Measurements from ENCODE around the gene HUNK. TPM values are rescaled to one million over a fixed set of nuclear protein-coding genes. Genes with fewer than 3 reads are reported as not detected.

HUNK gene
- total and polyA plus RNA-seq, 2 of the 8 experiments (the other 6 are each of a cell fraction or from before 2014, with no cell fraction given) = 1.9 to 10.2 TPM

DNA sequence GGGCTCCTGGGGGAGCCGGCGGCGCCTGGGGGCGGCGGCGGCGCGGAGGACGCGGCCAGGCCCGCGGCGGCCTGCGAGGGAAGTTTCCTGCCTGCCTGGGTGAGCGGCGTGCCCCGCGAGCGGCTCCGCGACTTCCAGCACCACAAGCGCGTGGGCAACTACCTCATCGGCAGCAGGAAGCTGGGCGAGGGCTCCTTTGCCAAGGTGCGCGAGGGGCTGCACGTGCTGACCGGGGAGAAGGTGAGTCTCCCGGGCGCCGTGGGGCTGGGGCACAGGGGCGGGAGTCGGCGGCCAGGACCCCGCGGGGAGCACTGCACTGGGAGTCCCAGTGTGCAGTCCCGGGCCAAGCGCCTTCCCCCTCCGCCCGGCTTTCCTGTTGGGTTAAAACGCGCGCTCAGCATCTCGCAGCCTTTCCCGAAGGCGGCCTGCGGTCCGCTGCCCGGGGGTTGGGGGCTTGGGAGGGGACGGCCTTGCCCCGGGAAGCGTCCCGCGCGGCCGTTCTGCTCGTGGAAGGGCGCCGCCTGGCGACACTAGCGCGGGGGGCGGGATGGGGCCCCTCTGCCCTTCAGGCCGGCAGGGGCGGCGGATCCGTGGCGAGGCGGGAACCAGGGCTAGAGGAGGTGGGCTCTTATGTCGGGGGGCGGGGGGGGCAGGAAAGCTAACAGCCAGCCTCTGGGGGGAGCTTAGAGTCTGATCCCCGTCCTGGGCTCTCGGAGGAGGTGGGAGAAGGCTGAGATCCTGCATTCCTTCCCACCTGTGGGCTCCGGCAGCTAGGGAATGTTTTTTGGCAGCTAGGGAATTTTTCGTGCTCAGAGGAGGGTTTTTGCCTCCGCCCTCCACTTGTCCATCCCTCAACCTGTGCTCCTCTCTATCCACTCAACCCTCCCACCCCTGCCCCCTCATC, 1.1 kb downstream of the HUNK start:
- no peak overlapping the region for H2BK20ac ChIP-seq (ENCODE audit: low read length)
- H3K18ac ChIP-seq (ENCODE audit: extremely low read depth, low read length) = peak overlapping the region; percentile 87
- 4% methylated on average over 23 of the region's 77 CpGs; no CpG with 5 or more reads in 1 of the 2 experiments for WGBS, 2 experiments (ENCODE audit: extremely low coverage in 1 of 2, insufficient coverage in 1 of 2, insufficient read length in 1 of 2, insufficient replicate concordance in 2 of 2, low coverage in 1 of 2, low lambda C conversion rate in 2 of 2, missing lambda C conversion rate in 1 of 2)
- H2AFZ ChIP-seq (ENCODE audit: low read length) = no peak overlapping the region
- H3K9ac ChIP-seq (replicated peaks in 1 of 4; ENCODE audit: extremely low read depth in 1 of 4, low read depth in 3 of 4, low read length in 3 of 4) = peak overlapping the region in 3 of 4 experiments; percentile 20 to 70 (median 36); a peak in 4 of 7 replicates
- H3K36me3 ChIP-seq (ENCODE audit: control insufficient read depth in 2 of 4, insufficient read depth in 4 of 4, low read length in 3 of 4) = no peaks in the 10 kb centered on the region
- H3K79me1 ChIP-seq (ENCODE audit: low read depth, low read length) = peaks cover 3% of the 10 kb centered on the region; the same call in 1 of the 2 replicates
- 0 out of 2 replicates have a peak overlapping the region, but pooled peaks have one; percentile 44 for H2AK5ac ChIP-seq (ENCODE audit: low read depth, low read length)
- H3K4me2 ChIP-seq (ENCODE audit: insufficient read depth in 1 of 2, low read depth in 2 of 2, low read length in 2 of 2) = peak overlapping the region; percentile 87 to 97
- no peak overlapping the region for H3K4ac ChIP-seq (replicated peaks; ENCODE audit: insufficient read length, low read depth, low read length)
- H2BK15ac ChIP-seq (ENCODE audit: low read length) = no peak overlapping the region
- H4K20me1 ChIP-seq (replicated peaks in 1 of 2; ENCODE audit: control insufficient read depth in 1 of 2, insufficient read depth in 2 of 2, low read length in 2 of 2) = no peaks in the 10 kb centered on the region
- H2BK120ac ChIP-seq (replicated peaks; ENCODE audit: low read depth, low read length) = no peak overlapping the region
- FAIRE-seq (no peak), DNase-seq (ENCODE audit: low read depth in 1 of 2, low spot score in 2 of 2) (peak in 1 of 2 experiments; percentile 89)
- H4K8ac ChIP-seq (ENCODE audit: extremely low read depth, insufficient read depth, low read length) = peak overlapping the region; percentile 77
- no peaks in the 10 kb centered on the region for H3K9me3 ChIP-seq (ENCODE audit: insufficient read depth in 2 of 2, low read depth in 1 of 2, low read length in 1 of 2)
- peaks cover 4 to 17% (median 7%) of the 10 kb centered on the region in 4 experiments for H3K4me1 ChIP-seq (replicated peaks in 1 of 4; ENCODE audit: control insufficient read depth in 3 of 4, insufficient read depth in 4 of 4, low read length in 3 of 4)
- H4K5ac ChIP-seq (ENCODE audit: insufficient read length, low read depth, low read length) = peak overlapping the region; percentile 23
- H3K27me3 ChIP-seq (replicated peaks in 1 of 4; ENCODE audit: control insufficient read depth in 3 of 4, extremely low read depth in 1 of 4, insufficient read depth in 3 of 4, low read length in 3 of 4) = peaks cover 0 to 9% (median 7%) of the 10 kb centered on the region in 4 experiments; a peak in 4 of 7 replicates
- H3K56ac ChIP-seq (replicated peaks; ENCODE audit: insufficient read length, low read depth, low read length) = no peak overlapping the region
- CTCF ChIA-PET (ENCODE audit: partially characterized antibody) = interaction anchor here (0.6 to 6.1 kb wide), 25 partner anchors 7 to 385 kb away, joined by 3 to 42 read pairs (median 4); no protein-coding TSS in a partner anchor
- peaks cover 0 to 14% of the 10 kb centered on the region in 2 experiments; a peak in 2 of 4 replicates for H3K79me2 ChIP-seq (ENCODE audit: control insufficient read depth in 1 of 2, insufficient read depth in 2 of 2, low read length in 2 of 2)
- peak overlapping the region; percentile 73; the same call in 1 of the 2 replicates for H2BK5ac ChIP-seq (ENCODE audit: low read depth, low read length)
- peak overlapping the region; percentile 46 for H3K14ac ChIP-seq (ENCODE audit: insufficient read length)
- POLR2A ChIA-PET (ENCODE audit: partially characterized antibody) = interaction anchor here (0.6 to 2.7 kb wide), 11 partner anchors 15 to 384 kb away, joined by 3 to 6 read pairs (median 3); partner anchors contain the start of gene SCAF4
- no peak overlapping the region for H3K23ac ChIP-seq (ENCODE audit: insufficient read length)
- H3K27ac ChIP-seq (ENCODE audit: low read depth, low read length) = no peak overlapping the region
- H4K91ac ChIP-seq (replicated peaks; ENCODE audit: insufficient read length, low read length) = peak overlapping the region; percentile 53
- H3K4me3 ChIP-seq (ENCODE audit: extremely low read depth in 1 of 4, insufficient read depth in 2 of 4, low read depth in 3 of 4, low read length in 4 of 4) = peak overlapping the region; percentile 58 to 86 (median 68)
- H3K23me2 ChIP-seq (ENCODE audit: low read depth, low read length) = peaks cover 21% of the 10 kb centered on the region; the same call in 1 of the 2 replicates
- no peak overlapping the region for H2BK12ac ChIP-seq (ENCODE audit: low read depth, low read length)
- TF ChIP-seq TAF7 (optimal IDR thresholded peaks at IDR 0.05; ENCODE audit: borderline replicate concordance, low read depth, low read length) = no peak
- TF ChIP-seq, protein P1, sequence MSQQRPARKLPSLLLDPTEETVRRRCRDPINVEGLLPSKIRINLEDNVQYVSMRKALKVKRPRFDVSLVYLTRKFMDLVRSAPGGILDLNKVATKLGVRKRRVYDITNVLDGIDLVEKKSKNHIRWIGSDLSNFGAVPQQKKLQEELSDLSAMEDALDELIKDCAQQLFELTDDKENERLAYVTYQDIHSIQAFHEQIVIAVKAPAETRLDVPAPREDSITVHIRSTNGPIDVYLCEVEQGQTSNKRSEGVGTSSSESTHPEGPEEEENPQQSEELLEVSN (IDR thresholded peaks at IDR 0.05) = 0 out of 2 replicates have a peak, but pooled peaks have one; percentile 5
- TF ChIP-seq CEBPB (IDR thresholded peaks at IDR 0.05; ENCODE audit: low read depth, low read length) = no peak
- no peak for TF ChIP-seq JUN (IDR thresholded peaks at IDR 0.05; ENCODE audit: low read depth, low read length)
- TF ChIP-seq TAF1 (IDR thresholded peaks at IDR 0.05; ENCODE audit: low read depth, low read length) = 0 out of 2 replicates have a peak, but pooled peaks have one; percentile 33
- TF ChIP-seq CHD1 (IDR thresholded peaks at IDR 0.05; ENCODE audit: low read depth, low read length) = no peak
- no peak for TF ChIP-seq TCF12 (IDR thresholded peaks at IDR 0.05; ENCODE audit: low read depth, low read length)
- no peak for TF ChIP-seq RNF2 (IDR thresholded peaks at IDR 0.05; ENCODE audit: borderline replicate concordance, low read depth, low read length, missing control alignments, poor library complexity, severe bottlenecking)
- peak; percentile 72 for TF ChIP-seq KDM1A (IDR thresholded peaks at IDR 0.05; ENCODE audit: borderline replicate concordance, low read length)
- no peak for TF ChIP-seq YY1 (IDR thresholded peaks at IDR 0.05; ENCODE audit: low read depth, low read length)
